HG02588 (cell line): ENCODE results near the gene CACNA1E.
"Not testable (repeated sequence)": the region's sequence is repeated elsewhere in the genome, so short reads cannot be mapped to it uniquely, and the experiment has no call there.

ENCODE experiments used
- ATAC-seq: cut with Tn5 transposase; IDR thresholded peaks from one replicate; pipeline ENCODE4 v1.9.1; 2021; ENCODE audit warnings: mild to moderate bottlenecking, moderate library complexity; ENCODE audit not compliant: unreplicated experiment

CACNA1E gene

GRCh38 chr1:181798191-181798926 is 315.0 kb downstream of the CACNA1E start:
- ATAC-seq: no peak

- ATAC-seq: no peak
Measured at GRCh38 chr1:181801617-181802016, 318.3 kb downstream of the CACNA1E start.

- ATAC-seq: no peak
Measured at GRCh38 chr1:181802466-181802865, 319.1 kb downstream of the CACNA1E start.

GRCh38 chr1:181803421-181803820 is 320.1 kb downstream of the CACNA1E start:
- no peak for ATAC-seq

GRCh38 chr1:181804989-181805388 is 321.7 kb downstream of the CACNA1E start:
- no peak for ATAC-seq

GRCh38 chr1:181806746-181807145 is 323.4 kb downstream of the CACNA1E start:
- ATAC-seq: no peak

GRCh38 chr1:181807251-181807650 is 323.9 kb downstream of the CACNA1E start:
- ATAC-seq: no peak

GRCh38 chr1:181809991-181810545 is 326.8 kb downstream of the CACNA1E start:
- no peak for ATAC-seq

GRCh38 chr1:181812208-181812607 is 328.9 kb downstream of the CACNA1E start:
- ATAC-seq: no peak

GRCh38 chr1:181813266-181813665 is 329.9 kb downstream of the CACNA1E start:
- ATAC-seq: no peak

- ATAC-seq: no peak
Measured at GRCh38 chr1:181816608-181817007, 333.3 kb downstream of the CACNA1E start.

GRCh38 chr1:181817091-181817490 is 333.8 kb downstream of the CACNA1E start:
- no peak for ATAC-seq

GRCh38 chr1:181818459-181818858 is 335.1 kb downstream of the CACNA1E start:
- ATAC-seq: no peak

- no peak for ATAC-seq
Measured at GRCh38 chr1:181818943-181819342, 335.6 kb downstream of the CACNA1E start.

GRCh38 chr1:181821701-181822100 is 338.4 kb downstream of the CACNA1E start:
- no peak for ATAC-seq

GRCh38 chr1:181832173-181832880 is 349.0 kb downstream of the CACNA1E start:
- not testable (repeated sequence) for ATAC-seq

GRCh38 chr1:181846001-181846645 is 362.8 kb downstream of the CACNA1E start:
- no peak for ATAC-seq

GRCh38 chr1:181846681-181847080 is 363.4 kb downstream of the CACNA1E start:
- no peak for ATAC-seq

- no peak for ATAC-seq
Measured at GRCh38 chr1:181849071-181849470, 365.8 kb downstream of the CACNA1E start.

GRCh38 chr1:181854212-181854611 is 370.9 kb downstream of the CACNA1E start:
- ATAC-seq: not testable (repeated sequence)

- no peak for ATAC-seq
Measured at GRCh38 chr1:181855380-181855779, 372.1 kb downstream of the CACNA1E start.
